Brain microvascular endothelial cell (primary cell): Measurements from ENCODE around the gene CACNA1B.

Source experiments
- DNase-seq: peaks from one replicate; pipeline ENCODE4 v3.0.0-alpha.2; 2020
- H3K27ac ChIP-seq: fragments of 250-450 bp; sonication (Bioruptor Pico); 2 replicates; pipeline ENCODE4 v1.5.1; 2020; ENCODE audit warnings: mild to moderate bottlenecking, moderate library complexity
- H3K27me3 ChIP-seq: fragments of 250-450 bp; sonication (Bioruptor Pico); replicated peaks from 2 replicates; pipeline ENCODE4 v1.5.1; 2020; ENCODE audit warnings: mild to moderate bottlenecking
- H3K36me3 ChIP-seq: fragments of 250-450 bp; sonication (Bioruptor Pico); replicated peaks from 2 replicates; pipeline ENCODE4 v1.5.1; 2020; ENCODE audit warnings: mild to moderate bottlenecking
- H3K4me3 ChIP-seq: 2 replicates; pipeline ENCODE4 v1.5.1; 2011; ENCODE audit warnings: low read depth, mild to moderate bottlenecking, control low read depth, low read length, moderate library complexity
- in situ Hi-C: cut with HindIII; loops from 2 replicates; pipeline ENCODE4 v1.10.0; 2017; ENCODE audit warnings: low sequenced_read_pairs, low pct_ligation_motif_present
- TF ChIP-seq, protein P1 (sequence below): IDR thresholded peaks from 2 replicates; pipeline ENCODE4 v1.5.1; 2011; ENCODE audit warnings: low read depth, mild to moderate bottlenecking, moderate library complexity, low read length, control low read depth, inconsistent platforms; ENCODE audit errors: missing control alignments

CACNA1B gene

DNA sequence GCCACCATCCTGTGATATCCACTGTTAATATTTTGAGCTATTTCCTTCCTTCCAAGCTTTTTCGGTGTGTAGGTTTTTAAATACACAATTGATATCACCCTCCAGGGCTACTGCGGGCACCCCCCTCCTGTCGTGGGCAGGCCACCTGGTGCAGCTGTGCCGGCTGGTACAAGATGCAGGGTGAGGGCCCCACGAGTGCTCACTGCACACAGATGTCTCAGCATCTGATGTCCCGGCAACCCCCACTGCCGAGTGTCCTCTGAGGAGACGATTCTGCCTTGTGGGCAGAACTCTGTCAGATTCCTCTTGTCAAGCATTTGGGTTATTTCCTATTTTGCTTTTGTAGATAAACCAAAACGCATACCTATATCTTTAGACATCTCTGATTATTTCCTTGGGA lies 25.1 kb downstream of the CACNA1B start:
- in situ Hi-C loops, result no loop called here
- TF ChIP-seq, protein P1, sequence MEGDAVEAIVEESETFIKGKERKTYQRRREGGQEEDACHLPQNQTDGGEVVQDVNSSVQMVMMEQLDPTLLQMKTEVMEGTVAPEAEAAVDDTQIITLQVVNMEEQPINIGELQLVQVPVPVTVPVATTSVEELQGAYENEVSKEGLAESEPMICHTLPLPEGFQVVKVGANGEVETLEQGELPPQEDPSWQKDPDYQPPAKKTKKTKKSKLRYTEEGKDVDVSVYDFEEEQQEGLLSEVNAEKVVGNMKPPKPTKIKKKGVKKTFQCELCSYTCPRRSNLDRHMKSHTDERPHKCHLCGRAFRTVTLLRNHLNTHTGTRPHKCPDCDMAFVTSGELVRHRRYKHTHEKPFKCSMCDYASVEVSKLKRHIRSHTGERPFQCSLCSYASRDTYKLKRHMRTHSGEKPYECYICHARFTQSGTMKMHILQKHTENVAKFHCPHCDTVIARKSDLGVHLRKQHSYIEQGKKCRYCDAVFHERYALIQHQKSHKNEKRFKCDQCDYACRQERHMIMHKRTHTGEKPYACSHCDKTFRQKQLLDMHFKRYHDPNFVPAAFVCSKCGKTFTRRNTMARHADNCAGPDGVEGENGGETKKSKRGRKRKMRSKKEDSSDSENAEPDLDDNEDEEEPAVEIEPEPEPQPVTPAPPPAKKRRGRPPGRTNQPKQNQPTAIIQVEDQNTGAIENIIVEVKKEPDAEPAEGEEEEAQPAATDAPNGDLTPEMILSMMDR, result no peak

DNA sequence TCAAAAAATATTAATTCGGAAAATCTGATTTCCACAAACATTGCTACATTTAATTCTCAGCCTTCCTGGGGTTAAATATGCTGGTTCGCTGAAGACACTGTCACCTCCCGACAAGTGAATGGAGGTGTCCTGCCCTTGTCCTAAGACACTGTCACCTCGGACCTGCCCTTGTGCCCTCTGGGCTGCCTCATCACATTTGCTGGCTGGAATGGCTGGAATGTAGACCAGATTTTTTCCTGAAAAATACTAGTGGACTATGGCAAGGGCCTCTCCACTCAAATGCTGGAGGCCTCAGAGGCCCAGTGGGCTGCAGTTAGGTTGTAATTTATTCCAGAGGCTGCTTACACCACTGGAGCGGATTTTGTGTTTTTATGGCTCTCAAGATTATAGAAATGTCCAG lies 28.2 kb downstream of the CACNA1B start:
- Histone ChIP-seq H3K27ac (no peak overlapping the region), H3K36me3 (no peaks in the 10 kb centered on the region), H3K27me3 (no peaks in the 10 kb centered on the region), H3K4me3 (no peak overlapping the region)
- TF ChIP-seq, protein P1, result no peak
- in situ Hi-C loops, result no loop called here
- no peak for DNase-seq

More for the DNA sequence above, 25.1 kb downstream of the CACNA1B start:
- H3K27ac ChIP-seq, result no peak overlapping the region
- H3K4me3 ChIP-seq, result no peak overlapping the region
- DNase-seq, result no peak
- H3K36me3 ChIP-seq, result no peaks in the 10 kb centered on the region
- no peaks in the 10 kb centered on the region for H3K27me3 ChIP-seq

DNA sequence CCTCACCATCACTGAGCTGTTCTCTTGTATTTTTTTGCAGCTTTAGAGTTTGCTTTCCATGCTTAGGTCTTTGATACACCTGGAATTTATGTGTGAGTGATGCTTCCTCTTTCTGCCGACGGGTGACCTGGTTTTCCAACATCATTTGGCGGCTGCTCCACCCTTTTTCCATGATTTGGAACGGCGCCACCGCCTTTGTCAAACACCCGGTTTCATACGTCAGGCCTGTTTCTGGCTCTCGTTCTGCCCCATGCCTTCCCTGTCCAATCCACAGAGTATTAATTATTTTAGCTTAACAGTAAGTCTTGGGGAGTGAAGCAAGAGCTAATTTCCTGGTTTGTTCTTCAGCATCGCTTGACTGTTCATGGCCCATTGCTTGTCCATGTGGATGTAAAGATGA lies 30.2 kb downstream of the CACNA1B start:
- H3K36me3 ChIP-seq, result no peaks in the 10 kb centered on the region
- in situ Hi-C loops, result no loop called here
- TF ChIP-seq, protein P1, result no peak
- DNase-seq, result no peak
- no peak overlapping the region for H3K27ac ChIP-seq
- no peak overlapping the region for H3K4me3 ChIP-seq
- no peaks in the 10 kb centered on the region for H3K27me3 ChIP-seq

DNA sequence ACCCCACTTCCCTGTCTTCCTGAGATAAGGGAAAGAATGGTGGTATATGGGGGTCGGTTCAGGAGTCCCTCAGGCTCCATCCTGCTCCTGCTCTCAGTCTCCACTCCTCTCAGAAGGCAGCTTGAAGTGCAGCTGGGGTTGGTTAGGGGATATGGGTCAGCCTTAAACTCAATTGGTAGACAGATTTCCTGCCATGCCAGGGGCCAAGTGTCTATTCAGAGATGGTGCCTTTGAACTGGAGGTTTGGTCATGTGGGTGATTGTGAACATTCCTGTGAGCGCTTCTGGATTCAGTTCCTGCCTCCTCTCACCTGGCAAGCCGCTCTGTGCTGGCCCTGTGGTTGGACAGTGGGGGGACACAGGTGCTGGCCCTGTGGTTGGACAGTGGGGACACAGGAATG lies 35.1 kb downstream of the CACNA1B start:
- Histone ChIP-seq H3K27ac (no peak overlapping the region), H3K4me3 (no peak overlapping the region), H3K36me3 (no peaks in the 10 kb centered on the region), H3K27me3 (no peaks in the 10 kb centered on the region)
- no peak for DNase-seq
- in situ Hi-C loops, result no loop called here
- TF ChIP-seq, protein P1, result no peak

DNA sequence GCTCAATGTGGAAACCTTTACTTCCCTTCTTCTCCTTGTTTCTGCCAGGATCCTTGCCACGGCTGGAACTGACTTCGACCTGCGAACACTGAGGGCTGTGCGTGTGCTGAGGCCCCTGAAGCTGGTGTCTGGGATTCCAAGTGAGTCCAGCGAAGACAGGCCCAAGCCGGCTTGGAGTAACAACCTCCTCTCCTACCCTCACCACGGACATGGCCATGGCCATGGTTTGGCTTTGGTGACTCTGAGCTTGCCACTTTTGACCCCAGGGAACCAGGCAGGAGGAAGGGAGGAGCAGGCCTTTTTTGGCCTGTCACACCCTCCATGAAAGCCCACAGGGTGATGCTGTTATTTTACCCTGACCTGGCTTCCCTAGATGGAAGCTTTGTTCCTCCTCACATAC lies 35.5 kb downstream of the CACNA1B start:
- Histone ChIP-seq H3K4me3 (no peak overlapping the region), H3K27me3 (no peaks in the 10 kb centered on the region), H3K36me3 (no peaks in the 10 kb centered on the region), H3K27ac (no peak overlapping the region)
- in situ Hi-C loops, result no loop called here
- no peak for DNase-seq
- TF ChIP-seq, protein P1, result no peak
